Stimulated activated naive CD8-positive, alpha-beta T cell treated with anti-CD3 and anti-CD28 coated beads, Interleukin-15, amount 100 ng/mL, for 72 hours (primary cell): ENCODE data around the gene PRKCB.

Experiments
- ATAC-seq: fragments of 150-1000 bp; cut with Tn5 transposase; 2 replicates; pipeline ENCODE4 v1.10.0; 2021; ENCODE audit warnings: mild to moderate bottlenecking, moderate library complexity
- DNase-seq, 2 donors: peaks; one replicate each; pipeline ENCODE4 v3.0.0; 2021 to 2022
- H3K27ac Mint-ChIP-seq, 2 donors: one replicate each; pipeline ENCODE4 v1.8.0; 2022; ENCODE audit warnings: mild to moderate bottlenecking in 2 of 2, mixed read lengths in 2 of 2, moderate library complexity in 2 of 2
- H3K27me3 Mint-ChIP-seq: one replicate; pipeline ENCODE4 v1.8.0; 2022; ENCODE audit warnings: mixed read lengths
- H3K4me1 Mint-ChIP-seq: one replicate; pipeline ENCODE4 v1.8.0; 2022; ENCODE audit warnings: mild to moderate bottlenecking, mixed read lengths
- H3K4me3 Mint-ChIP-seq, 2 donors: one replicate each; pipeline ENCODE4 v1.8.0; 2022; ENCODE audit warnings: mild to moderate bottlenecking in 2 of 2, mixed read lengths in 2 of 2, moderate library complexity in 1 of 2
- H3K9me3 Mint-ChIP-seq, 2 donors: one replicate each; pipeline ENCODE4 v1.8.0; 2022; ENCODE audit warnings: mixed read lengths in 2 of 2

The PRKCB gene

DNA sequence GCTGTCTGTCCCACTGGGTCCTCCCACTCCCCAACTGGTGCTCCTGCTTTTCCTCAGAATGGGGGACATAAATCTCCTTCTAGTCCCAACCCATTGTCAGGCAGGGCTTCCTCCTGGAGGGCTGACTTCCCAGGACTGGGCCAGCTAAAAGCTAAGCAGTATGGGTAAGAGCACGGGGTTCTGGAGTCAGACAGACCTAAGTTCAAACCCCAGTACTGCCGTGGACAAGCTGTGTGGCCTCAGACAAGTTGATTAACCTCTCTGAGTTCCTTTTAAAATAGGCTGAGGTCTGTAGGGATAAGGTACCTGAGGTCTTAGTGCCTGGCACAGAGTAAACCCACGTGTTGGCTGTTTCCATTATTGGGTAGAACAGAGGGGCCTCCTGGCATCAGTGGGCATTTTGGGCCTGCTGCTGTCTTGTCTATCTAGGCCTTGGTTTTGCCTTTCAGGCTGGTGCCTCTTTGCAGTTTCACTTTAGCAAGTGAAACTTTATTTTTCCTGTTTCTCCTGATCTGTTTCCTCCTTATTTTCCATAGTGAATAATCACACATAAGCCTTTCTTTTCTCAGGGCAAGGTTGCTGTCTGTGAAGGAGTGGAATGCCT is 114.6 kb downstream of the PRKCB start:
- H3K4me3 Mint-ChIP-seq: peak overlapping the region; percentile 63 to 69
- H3K27ac Mint-ChIP-seq: peak overlapping the region; percentile 88 to 95
- no peaks in the 10 kb centered on the region for H3K9me3 Mint-ChIP-seq
- DNase-seq (peak in 1 of 2 donors; percentile 23), ATAC-seq (no peak)
- H3K4me1 Mint-ChIP-seq: peaks cover 92% of the 10 kb centered on the region
- H3K27me3 Mint-ChIP-seq: no peaks in the 10 kb centered on the region

- Mint-ChIP-seq H3K4me3 (peak overlapping the region; percentile 63 to 69), H3K4me1 (peaks cover 92% of the 10 kb centered on the region), H3K27me3 (no peaks in the 10 kb centered on the region), H3K9me3 (no peaks in the 10 kb centered on the region), H3K27ac (peak overlapping the region; percentile 88 to 95)
- ATAC-seq: peak; percentile 29
- DNase-seq: peak in 1 of 2 donors; percentile 35
Measured at GRCh38 chr16:23950898-23951297, 115.1 kb downstream of the PRKCB start.

GRCh38 chr16:23952128-23952970 is 116.6 kb downstream of the PRKCB start:
- H3K9me3 Mint-ChIP-seq: no peaks in the 10 kb centered on the region
- H3K27ac Mint-ChIP-seq: peak overlapping the region; percentile 94
- H3K27me3 Mint-ChIP-seq: no peaks in the 10 kb centered on the region
- H3K4me1 Mint-ChIP-seq: peaks cover 97% of the 10 kb centered on the region
- peak overlapping the region; percentile 61 to 72 for H3K4me3 Mint-ChIP-seq
- peak; percentile 69 for ATAC-seq
- peak; percentile 47 to 57 for DNase-seq

GRCh38 chr16:23952971-23953300 is 117.2 kb downstream of the PRKCB start:
- Mint-ChIP-seq H3K4me1 (peaks cover 97% of the 10 kb centered on the region), H3K9me3 (no peaks in the 10 kb centered on the region), H3K4me3 (peak overlapping the region; percentile 61 to 72), H3K27me3 (no peaks in the 10 kb centered on the region), H3K27ac (peak overlapping the region; percentile 94)
- DNase-seq (no peak), ATAC-seq (no peak)

DNA sequence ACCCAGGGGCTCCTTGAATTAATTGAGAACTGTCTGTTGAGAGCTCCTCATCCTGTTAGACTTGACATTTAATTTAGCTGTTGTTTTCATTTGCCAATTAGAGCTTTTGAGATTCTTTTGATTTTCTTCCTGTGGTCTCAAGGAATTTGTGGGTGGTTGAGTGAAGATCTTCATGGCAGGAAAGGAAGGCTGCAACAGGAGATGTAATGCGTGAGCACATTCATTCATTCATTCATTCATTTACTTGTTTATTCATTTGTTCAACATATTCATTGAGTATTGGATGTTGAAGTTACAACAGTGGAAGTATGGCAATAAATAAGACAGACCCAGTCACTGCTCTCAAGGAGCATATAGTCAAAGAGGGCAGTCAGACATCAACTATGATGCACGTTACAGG is 117.7 kb downstream of the PRKCB start:
- DNase-seq: no peak
- Mint-ChIP-seq H3K9me3 (no peaks in the 10 kb centered on the region), H3K4me1 (peaks cover 94% of the 10 kb centered on the region), H3K27ac (peak overlapping the region; percentile 94), H3K4me3 (peak overlapping the region in 1 of 2 donors; percentile 72), H3K27me3 (no peaks in the 10 kb centered on the region)
- ATAC-seq: no peak

- H3K27me3 Mint-ChIP-seq: no peaks in the 10 kb centered on the region
- ATAC-seq (no peak), DNase-seq (no peak)
- H3K27ac Mint-ChIP-seq: no peak overlapping the region
- H3K4me3 Mint-ChIP-seq: no peak overlapping the region
- H3K4me1 Mint-ChIP-seq: peaks cover 95% of the 10 kb centered on the region
- no peaks in the 10 kb centered on the region for H3K9me3 Mint-ChIP-seq
Measured at GRCh38 chr16:23955088-23955487, 119.3 kb downstream of the PRKCB start.

GRCh38 chr16:23957287-23957686 is 121.5 kb downstream of the PRKCB start:
- H3K4me1 Mint-ChIP-seq: peaks cover 95% of the 10 kb centered on the region

DNA sequence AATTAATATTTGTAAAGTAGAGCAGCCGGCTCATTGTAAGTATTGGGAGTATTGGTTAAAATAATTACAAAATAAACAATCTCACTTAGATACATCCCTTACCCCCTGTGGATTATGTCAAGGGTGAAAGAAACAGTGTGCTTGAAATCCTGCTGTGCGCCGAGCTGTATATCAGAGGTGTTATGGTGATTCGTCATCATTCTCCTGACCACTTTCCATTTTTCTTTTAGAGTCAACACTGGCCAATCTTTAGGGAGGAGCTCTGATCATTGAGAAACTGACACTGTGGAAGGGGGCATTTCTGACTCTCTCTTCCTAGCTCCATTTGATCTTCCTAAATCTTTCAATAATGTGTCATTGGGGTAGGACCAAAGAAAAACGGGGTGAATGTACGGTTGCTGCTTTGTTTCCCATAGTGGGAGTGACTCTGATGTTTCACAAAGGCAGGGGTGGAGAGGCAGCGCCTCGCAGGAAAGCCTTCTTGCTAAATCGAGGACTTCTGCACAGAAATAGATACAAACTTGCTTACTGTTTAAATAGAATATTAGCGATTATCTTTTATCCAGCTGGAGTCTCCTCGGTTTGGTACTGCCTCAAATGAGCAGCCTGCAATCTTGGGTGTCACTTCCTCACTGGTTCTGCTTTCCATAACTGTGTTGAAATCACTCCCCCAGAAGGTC is 123.4 kb downstream of the PRKCB start:
- H3K4me1 Mint-ChIP-seq: peaks cover 92% of the 10 kb centered on the region
- H3K9me3 Mint-ChIP-seq: no peaks in the 10 kb centered on the region
- peak overlapping the region; percentile 87 to 93 for H3K27ac Mint-ChIP-seq
- DNase-seq: no peak
- H3K27me3 Mint-ChIP-seq: no peaks in the 10 kb centered on the region
- H3K4me3 Mint-ChIP-seq: peak overlapping the region; percentile 68 to 75
- ATAC-seq: peak; percentile 78

More at GRCh38 chr16:23957287-23957686, 121.5 kb downstream of the PRKCB start:
- DNase-seq: no peak
- ATAC-seq: no peak
- Mint-ChIP-seq H3K27me3 (no peaks in the 10 kb centered on the region), H3K9me3 (no peaks in the 10 kb centered on the region), H3K27ac (peak overlapping the region; percentile 50 to 92), H3K4me3 (no peak overlapping the region)

DNA sequence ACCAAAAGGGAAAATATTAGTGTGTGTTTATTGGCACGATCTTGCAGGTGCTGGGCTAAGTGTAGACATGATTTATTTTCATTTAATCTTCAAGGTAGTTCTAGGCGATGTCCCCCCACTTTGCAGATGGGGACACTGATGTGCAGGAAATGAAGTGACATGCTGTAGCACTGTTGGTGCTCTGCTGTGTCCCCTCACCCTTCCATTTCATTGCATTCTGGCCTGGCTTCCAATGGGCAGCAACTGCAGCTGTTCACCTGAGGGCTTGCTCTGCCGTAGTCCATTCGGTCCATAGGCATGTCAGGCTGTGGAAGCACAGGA is 123.9 kb downstream of the PRKCB start:
- Mint-ChIP-seq H3K27me3 (no peaks in the 10 kb centered on the region), H3K27ac (peak overlapping the region; percentile 87 to 93), H3K9me3 (no peaks in the 10 kb centered on the region), H3K4me1 (peaks cover 87% of the 10 kb centered on the region), H3K4me3 (peak overlapping the region; percentile 68 to 75)
- DNase-seq: no peak
- no peak for ATAC-seq

GRCh38 chr16:23960081-23960885 is 124.5 kb downstream of the PRKCB start:
- Mint-ChIP-seq H3K4me3 (peak overlapping the region; percentile 68 to 75), H3K27ac (peak overlapping the region; percentile 93), H3K9me3 (no peaks in the 10 kb centered on the region), H3K27me3 (no peaks in the 10 kb centered on the region), H3K4me1 (peaks cover 82% of the 10 kb centered on the region)
- ATAC-seq (peak; percentile 8), DNase-seq (no peak)

DNA sequence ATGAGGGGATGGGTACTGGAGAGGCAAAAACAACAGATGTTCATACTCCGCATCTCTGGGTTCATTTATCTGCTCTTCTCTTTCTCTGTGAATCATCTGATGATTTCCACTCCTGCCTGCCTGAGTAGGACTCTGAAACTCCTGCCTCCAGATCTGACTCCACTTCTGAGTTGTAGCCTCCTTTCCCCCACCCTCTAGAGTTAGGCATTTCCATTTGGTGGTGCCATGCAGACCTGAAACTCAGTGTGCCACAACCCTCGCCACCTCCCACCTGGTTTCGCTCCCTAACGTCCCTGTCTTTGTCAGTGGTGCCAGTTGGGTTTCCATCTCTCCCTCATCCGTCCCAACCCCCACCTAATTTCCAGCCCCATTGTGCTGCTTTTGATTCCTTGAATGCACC is 126.2 kb downstream of the PRKCB start:
- peak; percentile 85 for ATAC-seq
- Mint-ChIP-seq H3K4me1 (peaks cover 79% of the 10 kb centered on the region), H3K4me3 (peak overlapping the region; percentile 38 to 43)

GRCh38 chr16:23964136-23964535 is 128.4 kb downstream of the PRKCB start:
- Mint-ChIP-seq H3K9me3 (no peaks in the 10 kb centered on the region), H3K27me3 (no peaks in the 10 kb centered on the region), H3K4me1 (peaks cover 77% of the 10 kb centered on the region), H3K4me3 (no peak overlapping the region), H3K27ac (no peak overlapping the region)
- ATAC-seq (no peak), DNase-seq (no peak)

More for the DNA sequence above, 126.2 kb downstream of the PRKCB start:
- peak in 1 of 2 donors; percentile 59 for DNase-seq
- H3K27me3 Mint-ChIP-seq: no peaks in the 10 kb centered on the region
- H3K9me3 Mint-ChIP-seq: no peaks in the 10 kb centered on the region
- H3K27ac Mint-ChIP-seq: peak overlapping the region in 1 of 2 donors; percentile 66

GRCh38 chr16:23965137-23965733 is 129.5 kb downstream of the PRKCB start:
- H3K4me1 Mint-ChIP-seq: peaks cover 77% of the 10 kb centered on the region
- ATAC-seq: no peak

DNA sequence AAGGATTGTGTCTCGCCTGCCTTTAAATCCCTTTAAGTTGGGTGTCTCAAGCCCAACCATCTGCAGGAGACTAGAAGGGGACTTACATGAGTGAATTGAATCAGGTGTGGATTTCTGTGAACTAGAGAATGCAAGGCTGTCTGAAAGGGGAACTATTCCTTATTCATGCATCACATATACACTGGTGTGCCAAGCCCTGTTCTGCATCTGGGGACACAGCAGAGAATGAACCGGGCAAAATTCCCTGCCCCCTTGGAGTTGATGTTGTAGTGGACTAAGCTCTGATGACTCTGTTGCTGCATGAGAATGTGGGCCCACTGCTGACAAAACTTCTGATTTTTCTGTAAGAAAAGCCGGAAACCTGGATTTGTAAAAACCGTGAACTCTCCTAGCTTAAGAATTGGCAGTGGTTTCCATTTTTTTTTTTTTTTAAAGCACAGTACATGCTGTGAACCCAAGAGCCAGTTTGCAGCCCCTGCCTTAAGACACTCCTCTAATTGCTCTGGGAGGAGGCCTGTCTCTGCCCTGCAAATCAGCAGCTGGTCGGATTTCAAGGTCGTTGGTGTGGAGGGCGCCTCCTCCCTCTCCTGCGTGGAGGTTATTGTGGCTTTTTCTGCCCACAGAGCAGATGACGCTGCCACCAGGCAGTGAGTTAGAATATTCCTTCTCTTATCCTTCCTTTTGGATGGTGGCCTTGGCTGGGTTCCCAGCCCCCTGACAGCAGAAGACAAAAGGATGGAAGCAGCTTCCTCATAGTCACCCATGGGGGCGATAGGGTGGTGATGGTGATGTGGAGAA is 131.0 kb downstream of the PRKCB start:
- ATAC-seq (peak; percentile 40), DNase-seq (no peak)
- Mint-ChIP-seq H3K9me3 (no peaks in the 10 kb centered on the region), H3K4me3 (no peak overlapping the region), H3K4me1 (peaks cover 77% of the 10 kb centered on the region), H3K27ac (no peak overlapping the region), H3K27me3 (no peaks in the 10 kb centered on the region)

More at GRCh38 chr16:23965137-23965733, 129.5 kb downstream of the PRKCB start:
- no peaks in the 10 kb centered on the region for H3K9me3 Mint-ChIP-seq
- no peaks in the 10 kb centered on the region for H3K27me3 Mint-ChIP-seq
- H3K27ac Mint-ChIP-seq: no peak overlapping the region
- no peak overlapping the region for H3K4me3 Mint-ChIP-seq
- DNase-seq: no peak
